AG09319 (cell line): ENCODE measurements around the gene UBL3.

Experiments
- DNase-seq: peaks from one replicate; pipeline ENCODE4 v3.0.0-alpha.2; 2010; ENCODE audit warnings: low read depth; ENCODE audit errors: extremely low read depth
- TF ChIP-seq, protein P1 (sequence below): IDR thresholded peaks from 2 replicates; pipeline ENCODE4 v1.5.1; 2011; ENCODE audit warnings: low read depth, mild to moderate bottlenecking, inconsistent platforms, low read length, moderate library complexity

UBL3 gene

DNA sequence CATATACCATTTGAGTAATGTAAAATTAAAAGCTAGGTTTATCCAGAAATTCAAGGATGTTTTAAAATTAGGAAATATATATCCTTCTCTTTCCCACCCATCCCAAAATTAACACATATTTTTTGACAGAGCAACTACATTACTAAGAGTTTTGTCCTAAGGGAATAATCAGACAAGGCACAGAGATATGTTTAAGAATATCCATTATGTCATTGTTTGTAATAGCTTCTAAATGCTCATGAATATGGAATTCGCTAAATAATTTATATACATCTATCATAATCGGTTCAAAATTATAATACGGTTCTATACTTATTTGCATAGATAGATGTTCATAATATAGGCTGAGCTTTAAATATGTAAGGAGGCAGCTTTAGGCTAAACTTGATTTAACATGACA lies 9.8 kb downstream of the UBL3 start:
- no peak for DNase-seq
- TF ChIP-seq, protein P1, sequence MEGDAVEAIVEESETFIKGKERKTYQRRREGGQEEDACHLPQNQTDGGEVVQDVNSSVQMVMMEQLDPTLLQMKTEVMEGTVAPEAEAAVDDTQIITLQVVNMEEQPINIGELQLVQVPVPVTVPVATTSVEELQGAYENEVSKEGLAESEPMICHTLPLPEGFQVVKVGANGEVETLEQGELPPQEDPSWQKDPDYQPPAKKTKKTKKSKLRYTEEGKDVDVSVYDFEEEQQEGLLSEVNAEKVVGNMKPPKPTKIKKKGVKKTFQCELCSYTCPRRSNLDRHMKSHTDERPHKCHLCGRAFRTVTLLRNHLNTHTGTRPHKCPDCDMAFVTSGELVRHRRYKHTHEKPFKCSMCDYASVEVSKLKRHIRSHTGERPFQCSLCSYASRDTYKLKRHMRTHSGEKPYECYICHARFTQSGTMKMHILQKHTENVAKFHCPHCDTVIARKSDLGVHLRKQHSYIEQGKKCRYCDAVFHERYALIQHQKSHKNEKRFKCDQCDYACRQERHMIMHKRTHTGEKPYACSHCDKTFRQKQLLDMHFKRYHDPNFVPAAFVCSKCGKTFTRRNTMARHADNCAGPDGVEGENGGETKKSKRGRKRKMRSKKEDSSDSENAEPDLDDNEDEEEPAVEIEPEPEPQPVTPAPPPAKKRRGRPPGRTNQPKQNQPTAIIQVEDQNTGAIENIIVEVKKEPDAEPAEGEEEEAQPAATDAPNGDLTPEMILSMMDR: no peak

DNA sequence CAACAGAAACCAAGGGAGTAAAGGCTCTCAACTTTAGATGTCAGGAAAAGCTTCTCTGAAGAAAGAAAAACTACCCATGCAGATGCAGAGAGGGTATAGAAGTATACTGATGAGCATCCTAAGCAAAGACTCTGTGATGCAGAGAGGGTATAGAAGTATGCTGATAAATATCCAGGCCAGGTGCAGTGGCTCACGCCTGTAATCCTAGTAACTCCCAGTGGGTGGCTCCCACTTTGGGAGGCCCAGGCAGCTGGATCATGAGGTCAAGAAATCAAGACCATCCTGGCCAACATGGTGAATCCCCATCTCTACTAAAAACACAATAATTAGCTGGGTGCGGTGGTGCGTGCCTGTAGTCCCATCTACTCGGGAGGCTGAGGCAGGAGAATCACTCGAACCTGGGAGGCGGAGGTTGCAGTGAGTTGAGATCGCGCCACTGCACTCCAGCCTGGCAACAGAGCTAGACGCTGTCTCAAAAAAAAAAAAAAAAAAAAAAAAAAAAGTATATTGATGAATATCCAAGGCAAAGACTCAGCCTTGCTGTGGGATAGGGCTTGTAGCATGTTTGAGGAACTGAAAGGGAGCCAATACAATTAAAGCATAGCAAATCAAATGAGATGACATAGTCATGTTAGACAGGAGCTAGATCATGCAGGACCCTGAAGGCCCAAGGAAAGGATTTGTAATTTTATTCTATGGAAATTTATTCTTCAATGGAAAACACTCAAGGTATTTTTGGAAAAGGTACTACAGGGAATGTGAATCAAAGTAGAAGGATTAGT lies 14.9 kb downstream of the UBL3 start:
- TF ChIP-seq, protein P1: no peak
- no peak for DNase-seq

DNA sequence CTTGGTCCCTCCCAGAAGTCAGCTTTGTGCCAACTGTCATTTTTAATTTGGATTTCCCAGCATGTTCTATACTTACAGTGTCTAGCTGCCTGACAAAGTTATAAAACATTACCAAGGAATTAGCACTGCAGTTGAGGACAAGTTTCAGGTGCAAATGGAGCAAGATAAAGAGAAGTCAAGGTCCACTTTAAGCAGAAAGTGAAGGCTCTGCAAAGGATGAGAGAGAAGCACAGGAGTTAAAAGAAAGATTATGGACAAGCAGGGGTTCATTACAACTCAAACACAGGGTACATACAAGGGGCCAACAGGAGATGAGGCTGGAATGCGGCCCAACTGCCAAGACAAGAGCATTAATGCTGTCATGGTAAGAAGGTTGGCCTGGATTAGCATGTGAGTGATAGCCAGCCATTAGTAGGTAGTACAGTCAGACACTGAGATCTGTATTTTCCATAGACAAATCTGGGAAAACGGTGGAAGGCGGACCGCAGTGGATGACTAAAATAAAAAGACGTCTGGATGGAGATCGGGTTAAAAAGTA lies 17.6 kb downstream of the UBL3 start:
- TF ChIP-seq, protein P1: no peak
- DNase-seq: no peak

DNA sequence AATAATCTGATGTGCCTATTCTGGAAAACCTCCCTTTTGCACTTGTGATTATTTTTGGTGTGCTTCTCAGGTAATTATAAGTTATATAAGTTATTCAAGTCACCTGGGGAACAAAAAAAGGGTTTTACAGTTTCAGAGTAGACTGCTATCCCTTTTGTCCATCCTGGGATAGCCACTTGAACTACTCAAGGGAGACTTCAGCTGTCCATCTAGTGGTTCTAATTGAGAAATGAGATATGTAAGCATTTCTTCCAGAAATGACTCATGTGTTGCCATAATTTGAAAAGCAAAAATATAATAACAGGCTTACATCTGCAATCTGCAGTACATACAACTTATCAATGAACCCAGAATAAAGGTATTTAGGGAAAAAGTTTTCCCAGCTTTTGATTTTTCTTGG lies 20.4 kb downstream of the UBL3 start:
- DNase-seq: no peak
- TF ChIP-seq, protein P1: no peak

DNA sequence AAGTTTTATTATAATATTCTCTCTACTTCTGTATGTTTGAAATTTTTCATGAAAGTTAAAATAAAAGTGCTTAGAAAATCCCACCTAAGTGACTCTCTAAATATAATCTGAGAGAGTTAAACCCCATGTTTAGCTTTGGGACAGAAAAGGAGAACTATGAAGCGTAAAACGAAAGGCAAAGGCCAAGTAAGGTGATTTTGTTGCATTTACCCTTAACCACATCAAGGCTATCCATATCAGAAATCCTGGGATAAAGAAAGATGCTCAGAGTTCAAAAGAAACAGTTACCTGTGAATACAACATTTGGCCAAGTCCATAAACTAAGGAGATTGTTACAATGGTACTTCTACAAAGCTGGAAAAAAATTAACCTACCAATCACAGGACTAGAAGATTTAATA lies 31.3 kb downstream of the UBL3 start:
- TF ChIP-seq, protein P1: no peak
- no peak for DNase-seq

DNA sequence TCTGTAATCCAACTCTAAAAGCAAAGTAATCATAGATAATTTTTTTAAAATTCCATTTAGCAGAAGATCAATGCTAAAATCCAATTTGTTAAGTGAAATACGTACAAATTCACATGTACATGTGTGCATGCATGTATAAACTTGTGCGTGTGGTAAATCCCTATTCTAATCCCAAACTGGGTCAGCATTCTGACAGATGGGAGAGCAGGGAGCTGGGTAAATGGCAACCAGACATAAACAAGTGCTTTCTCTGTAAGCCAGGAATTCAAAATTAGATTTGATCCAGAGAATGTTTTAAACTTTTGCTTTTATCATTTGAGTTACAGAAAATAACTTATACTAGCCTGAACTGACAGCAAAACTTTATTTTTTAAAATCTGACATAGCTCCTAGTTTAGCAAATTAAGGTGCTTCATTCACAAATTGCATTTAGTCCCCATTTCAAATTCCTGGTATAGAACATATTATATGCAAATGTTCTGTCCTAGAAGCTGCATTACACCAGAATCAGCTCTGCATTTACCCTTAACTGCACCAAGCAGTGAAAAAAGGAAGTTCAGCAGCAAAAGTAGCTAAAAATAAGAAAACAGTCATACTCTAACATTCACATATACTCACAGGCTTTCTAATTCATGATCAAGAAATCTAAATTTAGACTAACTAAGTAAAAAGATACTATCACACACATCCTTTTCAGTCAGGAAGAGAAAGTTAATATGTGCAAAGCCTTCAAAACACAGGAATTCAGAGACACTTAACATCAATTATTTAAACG lies 32.6 kb downstream of the UBL3 start:
- DNase-seq: no peak
- TF ChIP-seq, protein P1: no peak

DNA sequence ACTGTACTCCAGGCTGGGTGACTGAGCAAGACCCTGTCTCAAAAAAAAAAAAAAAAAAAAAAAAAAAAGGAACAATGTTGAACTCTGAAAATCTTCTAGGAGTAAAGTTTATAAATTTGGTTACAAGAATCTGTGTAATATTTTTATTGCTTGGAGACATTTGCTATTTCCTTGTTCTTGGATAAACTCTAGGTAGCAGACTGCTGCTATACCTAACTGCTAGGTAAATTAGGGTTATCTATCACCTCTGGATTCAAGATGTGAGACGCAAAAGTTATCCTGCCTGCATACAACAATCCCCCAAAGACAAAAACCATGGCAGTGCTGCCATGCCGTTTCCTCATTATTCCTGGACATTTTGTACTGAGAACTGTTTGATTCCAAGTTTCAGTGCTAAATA lies 33.7 kb downstream of the UBL3 start:
- TF ChIP-seq, protein P1: no peak
- DNase-seq: no peak
